Activated naive CD8-positive, alpha-beta T cell (primary cell): ENCODE data around the gene HES1.
"Not testable (repeated sequence)": the region's sequence is repeated elsewhere in the genome, so short reads cannot be mapped to it uniquely, and the experiment has no call there.

Experiments used
- H3K27ac Mint-ChIP-seq: one replicate; pipeline ENCODE4 v1.8.0; 2021; ENCODE audit warnings: mixed read lengths
- H3K27me3 Mint-ChIP-seq: one replicate; pipeline ENCODE4 v1.8.0; 2021; ENCODE audit warnings: mixed read lengths
- H3K36me3 Mint-ChIP-seq: one replicate; pipeline ENCODE4 v1.8.0; 2021; ENCODE audit warnings: mixed read lengths
- H3K4me1 Mint-ChIP-seq: one replicate; pipeline ENCODE4 v1.8.0; 2021; ENCODE audit warnings: low read depth, mixed read lengths
- H3K4me3 Mint-ChIP-seq: one replicate; pipeline ENCODE4 v1.8.0; 2021; ENCODE audit warnings: mild to moderate bottlenecking, mixed read lengths
- H3K9me3 Mint-ChIP-seq: one replicate; pipeline ENCODE4 v1.8.0; 2021; ENCODE audit warnings: low read depth, mixed read lengths

The HES1 gene, protein sequence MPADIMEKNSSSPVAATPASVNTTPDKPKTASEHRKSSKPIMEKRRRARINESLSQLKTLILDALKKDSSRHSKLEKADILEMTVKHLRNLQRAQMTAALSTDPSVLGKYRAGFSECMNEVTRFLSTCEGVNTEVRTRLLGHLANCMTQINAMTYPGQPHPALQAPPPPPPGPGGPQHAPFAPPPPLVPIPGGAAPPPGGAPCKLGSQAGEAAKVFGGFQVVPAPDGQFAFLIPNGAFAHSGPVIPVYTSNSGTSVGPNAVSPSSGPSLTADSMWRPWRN

DNA sequence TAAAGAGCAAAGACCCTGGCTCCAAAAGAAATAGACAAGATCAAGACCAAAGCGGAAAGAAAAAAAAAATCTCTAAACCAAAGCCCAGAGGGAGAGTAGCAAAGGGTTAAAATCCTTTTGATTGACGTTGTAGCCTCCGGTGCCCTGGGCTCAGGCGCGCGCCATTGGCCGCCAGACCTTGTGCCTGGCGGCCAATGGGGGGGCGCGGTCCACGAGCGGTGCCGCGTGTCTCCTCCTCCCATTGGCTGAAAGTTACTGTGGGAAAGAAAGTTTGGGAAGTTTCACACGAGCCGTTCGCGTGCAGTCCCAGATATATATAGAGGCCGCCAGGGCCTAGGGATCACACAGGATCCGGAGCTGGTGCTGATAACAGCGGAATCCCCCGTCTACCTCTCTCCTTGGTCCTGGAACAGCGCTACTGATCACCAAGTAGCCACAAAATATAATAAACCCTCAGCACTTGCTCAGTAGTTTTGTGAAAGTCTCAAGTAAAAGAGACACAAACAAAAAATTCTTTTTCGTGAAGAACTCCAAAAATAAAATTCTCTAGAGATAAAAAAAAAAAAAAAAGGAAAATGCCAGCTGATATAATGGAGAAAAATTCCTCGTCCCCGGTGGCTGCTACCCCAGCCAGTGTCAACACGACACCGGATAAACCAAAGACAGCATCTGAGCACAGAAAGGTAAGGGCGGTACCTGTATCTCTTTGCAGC, at the start of gene HES1:
HES1 (plus strand) TSS at position 343 of the 713 bp plus-strand sequence; CDS start at position 576, 233 bp downstream.
- H3K4me3 Mint-ChIP-seq = peak within 1 kb of the TSS; percentile 87
- H3K9me3 Mint-ChIP-seq = no peaks in the 10 kb centered on the region
- peaks cover 48% of the 10 kb centered on the region for H3K4me1 Mint-ChIP-seq
- no peaks in the 10 kb centered on the region for H3K36me3 Mint-ChIP-seq
- peak within 1 kb of the TSS; percentile 87 for H3K27ac Mint-ChIP-seq
- peaks cover 36% of the 10 kb centered on the region for H3K27me3 Mint-ChIP-seq

GRCh38 chr3:194086388-194087075, 49.4 kb upstream of the HES1 start:
- H3K4me1 Mint-ChIP-seq = peaks cover 6% of the 10 kb centered on the region
- no peaks in the 10 kb centered on the region for H3K9me3 Mint-ChIP-seq
- H3K36me3 Mint-ChIP-seq = no peaks in the 10 kb centered on the region
- peaks cover 3% of the 10 kb centered on the region for H3K27me3 Mint-ChIP-seq
- H3K27ac Mint-ChIP-seq = no peak overlapping the region
- no peak overlapping the region for H3K4me3 Mint-ChIP-seq

DNA sequence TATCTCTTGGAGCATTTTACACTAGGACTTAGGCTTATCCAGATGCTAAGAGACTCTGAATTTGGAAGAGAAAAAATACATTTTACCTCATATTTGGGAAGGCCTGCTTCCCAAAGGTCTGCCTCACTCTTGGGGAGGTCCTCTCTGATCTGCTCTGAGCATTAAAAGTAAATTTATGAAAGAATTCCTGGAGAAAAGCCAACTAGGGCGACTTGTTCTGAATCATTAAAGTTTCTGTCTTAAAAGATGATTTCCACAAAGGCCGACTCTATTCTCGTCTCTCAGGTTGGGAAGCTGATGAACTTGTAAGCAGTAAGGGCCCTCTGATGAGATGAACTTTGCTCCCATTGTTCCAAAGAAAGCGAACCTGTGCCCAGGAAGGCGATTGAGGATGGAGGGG, 48.7 kb upstream of the HES1 start:
- Mint-ChIP-seq H3K36me3 (no peaks in the 10 kb centered on the region), H3K4me3 (no peak overlapping the region), H3K4me1 (peaks cover 6% of the 10 kb centered on the region), H3K9me3 (no peaks in the 10 kb centered on the region), H3K27me3 (peaks cover 3% of the 10 kb centered on the region), H3K27ac (no peak overlapping the region)

GRCh38 chr3:194087995-194088855, 47.7 kb upstream of the HES1 start:
- no peaks in the 10 kb centered on the region for H3K36me3 Mint-ChIP-seq
- no peaks in the 10 kb centered on the region for H3K9me3 Mint-ChIP-seq
- no peak overlapping the region for H3K4me3 Mint-ChIP-seq
- peaks cover 1% of the 10 kb centered on the region for H3K27me3 Mint-ChIP-seq
- H3K4me1 Mint-ChIP-seq = peaks cover 6% of the 10 kb centered on the region
- H3K27ac Mint-ChIP-seq = no peak overlapping the region

GRCh38 chr3:194089357-194090177, 46.4 kb upstream of the HES1 start:
- H3K36me3 Mint-ChIP-seq = no peaks in the 10 kb centered on the region
- H3K9me3 Mint-ChIP-seq = no peaks in the 10 kb centered on the region
- H3K27me3 Mint-ChIP-seq = peaks cover 1% of the 10 kb centered on the region
- no peak overlapping the region for H3K27ac Mint-ChIP-seq
- no peak overlapping the region for H3K4me3 Mint-ChIP-seq
- peaks cover under 1% of the 10 kb centered on the region for H3K4me1 Mint-ChIP-seq

DNA sequence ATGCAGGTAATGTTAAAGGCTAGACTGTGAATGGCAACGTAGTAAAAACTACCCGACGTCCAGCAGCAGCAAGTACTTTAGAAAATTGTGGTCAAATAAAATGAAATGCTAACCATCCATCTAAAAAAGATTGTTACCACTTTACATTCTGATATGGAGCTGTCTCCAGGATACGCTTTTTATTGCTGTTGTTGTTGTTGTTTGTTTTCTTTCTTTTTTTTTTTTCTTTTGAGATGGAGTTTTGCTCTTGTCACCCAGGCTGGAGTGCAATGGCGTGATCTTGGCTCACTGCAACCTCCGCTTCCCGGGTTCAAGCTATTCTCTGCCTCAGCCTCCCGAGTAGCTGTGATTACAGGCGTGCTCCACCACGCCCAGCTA, 45.8 kb upstream of the HES1 start:
- H3K27ac Mint-ChIP-seq, H3K4me3 Mint-ChIP-seq, H3K9me3 Mint-ChIP-seq, H3K36me3 Mint-ChIP-seq, H3K4me1 Mint-ChIP-seq, H3K27me3 Mint-ChIP-seq: not testable (repeated sequence)

GRCh38 chr3:194090716-194091115, 45.2 kb upstream of the HES1 start:
- Mint-ChIP-seq H3K36me3 (no peaks in the 10 kb centered on the region), H3K27ac (no peak overlapping the region), H3K27me3 (peaks cover 1% of the 10 kb centered on the region), H3K4me3 (no peak overlapping the region), H3K9me3 (no peaks in the 10 kb centered on the region), H3K4me1 (peaks cover 8% of the 10 kb centered on the region)

- Mint-ChIP-seq H3K4me1 (peaks cover 11% of the 10 kb centered on the region), H3K27me3 (no peaks in the 10 kb centered on the region), H3K27ac (no peak overlapping the region), H3K4me3 (no peak overlapping the region), H3K36me3 (no peaks in the 10 kb centered on the region), H3K9me3 (no peaks in the 10 kb centered on the region)
Observed at GRCh38 chr3:194091141-194091540, 44.8 kb upstream of the HES1 start.

GRCh38 chr3:194091897-194092296, 44.1 kb upstream of the HES1 start:
- not testable (repeated sequence) for H3K36me3 Mint-ChIP-seq, H3K27ac Mint-ChIP-seq, H3K9me3 Mint-ChIP-seq, H3K4me3 Mint-ChIP-seq, H3K27me3 Mint-ChIP-seq
- H3K4me1 Mint-ChIP-seq = peaks cover 12% of the 10 kb centered on the region

GRCh38 chr3:194092881-194093301, 43.1 kb upstream of the HES1 start:
- no peak overlapping the region for H3K27ac Mint-ChIP-seq
- no peaks in the 10 kb centered on the region for H3K36me3 Mint-ChIP-seq
- H3K4me3 Mint-ChIP-seq = no peak overlapping the region
- no peaks in the 10 kb centered on the region for H3K9me3 Mint-ChIP-seq
- peaks cover 12% of the 10 kb centered on the region for H3K4me1 Mint-ChIP-seq
- no peaks in the 10 kb centered on the region for H3K27me3 Mint-ChIP-seq

- H3K4me3 Mint-ChIP-seq = no peak overlapping the region
- no peaks in the 10 kb centered on the region for H3K36me3 Mint-ChIP-seq
- H3K27ac Mint-ChIP-seq = no peak overlapping the region
- peaks cover 12% of the 10 kb centered on the region for H3K4me1 Mint-ChIP-seq
- no peaks in the 10 kb centered on the region for H3K9me3 Mint-ChIP-seq
- H3K27me3 Mint-ChIP-seq = no peaks in the 10 kb centered on the region
Observed at GRCh38 chr3:194093842-194094241, 42.1 kb upstream of the HES1 start.

DNA sequence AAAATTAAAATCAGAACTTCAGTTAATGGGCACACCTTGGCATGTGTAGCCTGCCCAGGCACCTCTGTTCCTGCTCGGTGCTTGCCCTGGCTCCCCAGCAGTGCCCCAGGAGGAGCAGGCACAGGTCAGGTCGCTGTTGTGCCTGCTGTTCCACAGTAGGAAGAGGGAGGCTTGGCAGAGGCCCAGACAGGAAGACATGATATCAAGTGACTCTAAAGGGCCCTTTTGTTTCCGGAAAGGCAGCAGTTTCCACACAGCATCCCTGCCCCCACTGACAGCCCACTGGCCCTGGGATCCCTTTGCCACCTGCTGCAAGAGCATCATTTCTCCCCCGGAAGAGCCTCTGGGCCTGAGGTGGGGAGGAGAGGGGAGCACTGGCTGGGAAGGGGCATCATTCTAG, 40.5 kb upstream of the HES1 start:
- Mint-ChIP-seq H3K9me3 (no peaks in the 10 kb centered on the region), H3K4me3 (no peak overlapping the region), H3K36me3 (no peaks in the 10 kb centered on the region), H3K27ac (no peak overlapping the region), H3K4me1 (peaks cover 12% of the 10 kb centered on the region), H3K27me3 (no peaks in the 10 kb centered on the region)

GRCh38 chr3:194095902-194096301, 40.0 kb upstream of the HES1 start:
- Mint-ChIP-seq H3K4me1 (peaks cover 12% of the 10 kb centered on the region), H3K9me3 (no peaks in the 10 kb centered on the region), H3K27me3 (no peaks in the 10 kb centered on the region), H3K4me3 (no peak overlapping the region), H3K36me3 (no peaks in the 10 kb centered on the region), H3K27ac (no peak overlapping the region)
